Measurements from ENCODE around the gene COL9A2. TPM values are rescaled to one million over a fixed set of nuclear protein-coding genes. Genes with fewer than 3 reads are reported as not detected.

COL9A2 gene
- total RNA-seq, 1 experiment from 2014 or later: 13.5 TPM

GRCh38 chr1:40309374-40310128 is 7.5 kb downstream of the COL9A2 start:
- Histone ChIP-seq H3K9me3 (ENCODE audit: insufficient read depth, low read depth) (no peaks in the 10 kb centered on the region), H3K9me2 (ENCODE audit: insufficient read depth) (no peaks in the 10 kb centered on the region), H3K27ac (no peak overlapping the region), H3F3A (ENCODE audit: insufficient read depth, low read depth) (peaks cover 20% of the 10 kb centered on the region), H3K4me3 (no peak overlapping the region), H3K36me3 (ENCODE audit: low read depth) (no peaks in the 10 kb centered on the region), H3K4me2 (no peak overlapping the region), H3K79me2 (ENCODE audit: low read depth) (no peaks in the 10 kb centered on the region), H2AFZ (no peak overlapping the region), H4K20me1 (ENCODE audit: insufficient read depth) (no peaks in the 10 kb centered on the region), H3K4me1 (replicated peaks; ENCODE audit: insufficient read depth) (peaks cover 39% of the 10 kb centered on the region), H3K27me3 (ENCODE audit: insufficient read depth, low read depth) (no peaks in the 10 kb centered on the region)
- POLR2A ChIA-PET (ENCODE audit: unreplicated experiment): interaction anchor here (0.6 kb wide), 1 partner anchor 70 kb away, joined by 12 read pairs; no protein-coding TSS in a partner anchor
- DNase-seq: no peak
- no peak for TF ChIP-seq EZH2 (IDR thresholded peaks at IDR 0.05; ENCODE audit: low read depth)
- TF ChIP-seq, protein P1, sequence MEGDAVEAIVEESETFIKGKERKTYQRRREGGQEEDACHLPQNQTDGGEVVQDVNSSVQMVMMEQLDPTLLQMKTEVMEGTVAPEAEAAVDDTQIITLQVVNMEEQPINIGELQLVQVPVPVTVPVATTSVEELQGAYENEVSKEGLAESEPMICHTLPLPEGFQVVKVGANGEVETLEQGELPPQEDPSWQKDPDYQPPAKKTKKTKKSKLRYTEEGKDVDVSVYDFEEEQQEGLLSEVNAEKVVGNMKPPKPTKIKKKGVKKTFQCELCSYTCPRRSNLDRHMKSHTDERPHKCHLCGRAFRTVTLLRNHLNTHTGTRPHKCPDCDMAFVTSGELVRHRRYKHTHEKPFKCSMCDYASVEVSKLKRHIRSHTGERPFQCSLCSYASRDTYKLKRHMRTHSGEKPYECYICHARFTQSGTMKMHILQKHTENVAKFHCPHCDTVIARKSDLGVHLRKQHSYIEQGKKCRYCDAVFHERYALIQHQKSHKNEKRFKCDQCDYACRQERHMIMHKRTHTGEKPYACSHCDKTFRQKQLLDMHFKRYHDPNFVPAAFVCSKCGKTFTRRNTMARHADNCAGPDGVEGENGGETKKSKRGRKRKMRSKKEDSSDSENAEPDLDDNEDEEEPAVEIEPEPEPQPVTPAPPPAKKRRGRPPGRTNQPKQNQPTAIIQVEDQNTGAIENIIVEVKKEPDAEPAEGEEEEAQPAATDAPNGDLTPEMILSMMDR (conservative IDR thresholded peaks at IDR 0.05): no peak
- intact Hi-C loops (cut with micrococcal nuclease; ENCODE audit: unreplicated experiment): no loop called here
- BruUV-seq (replicated peaks): no TSS peak
- CTCF ChIA-PET: no interaction called here

GRCh38 chr1:40308036-40308727 is 8.9 kb downstream of the COL9A2 start:
- intact Hi-C loops (cut with micrococcal nuclease; ENCODE audit: unreplicated experiment): no loop called here
- no peak overlapping the region for H2AFZ ChIP-seq
- no peak for DNase-seq
- no peak overlapping the region for H3K4me2 ChIP-seq
- H3K36me3 ChIP-seq (ENCODE audit: low read depth): no peaks in the 10 kb centered on the region
- peaks cover 36% of the 10 kb centered on the region for H3K4me1 ChIP-seq (replicated peaks; ENCODE audit: insufficient read depth)
- no peak overlapping the region for H3K4me3 ChIP-seq
- H3K79me2 ChIP-seq (ENCODE audit: low read depth): no peaks in the 10 kb centered on the region
- ChIA-PET CTCF (no interaction called here), POLR2A (ENCODE audit: unreplicated experiment) (no interaction called here)
- no peak overlapping the region for H3K27ac ChIP-seq
- no peaks in the 10 kb centered on the region for H3K9me3 ChIP-seq (ENCODE audit: insufficient read depth, low read depth)
- BruUV-seq (replicated peaks): no TSS peak
- no peak for TF ChIP-seq EZH2 (IDR thresholded peaks at IDR 0.05; ENCODE audit: low read depth)
- TF ChIP-seq, protein P1 (conservative IDR thresholded peaks at IDR 0.05): no peak
- H3K9me2 ChIP-seq (ENCODE audit: insufficient read depth): no peaks in the 10 kb centered on the region
- H3F3A ChIP-seq (ENCODE audit: insufficient read depth, low read depth): peaks cover 20% of the 10 kb centered on the region
- H3K27me3 ChIP-seq (ENCODE audit: insufficient read depth, low read depth): no peaks in the 10 kb centered on the region
- H4K20me1 ChIP-seq (ENCODE audit: insufficient read depth): no peaks in the 10 kb centered on the region

GRCh38 chr1:40307186-40307585 is 9.9 kb downstream of the COL9A2 start:
- Histone ChIP-seq H3K4me3 (no peak overlapping the region), H3K9me3 (ENCODE audit: insufficient read depth, low read depth) (no peaks in the 10 kb centered on the region), H3K4me2 (no peak overlapping the region), H2AFZ (no peak overlapping the region), H3K27me3 (ENCODE audit: insufficient read depth, low read depth) (no peaks in the 10 kb centered on the region), H3F3A (ENCODE audit: insufficient read depth, low read depth) (peaks cover 20% of the 10 kb centered on the region), H3K36me3 (ENCODE audit: low read depth) (no peaks in the 10 kb centered on the region), H3K79me2 (ENCODE audit: low read depth) (no peaks in the 10 kb centered on the region), H3K27ac (no peak overlapping the region), H4K20me1 (ENCODE audit: insufficient read depth) (no peaks in the 10 kb centered on the region), H3K4me1 (replicated peaks; ENCODE audit: insufficient read depth) (peaks cover 30% of the 10 kb centered on the region), H3K9me2 (ENCODE audit: insufficient read depth) (no peaks in the 10 kb centered on the region)
- TF ChIP-seq, protein P1 (conservative IDR thresholded peaks at IDR 0.05): no peak
- TF ChIP-seq EZH2 (IDR thresholded peaks at IDR 0.05; ENCODE audit: low read depth): no peak
- POLR2A ChIA-PET (ENCODE audit: unreplicated experiment): no interaction called here
- DNase-seq: no peak
- CTCF ChIA-PET: no interaction called here
- intact Hi-C loops (cut with micrococcal nuclease; ENCODE audit: unreplicated experiment): no loop called here
- BruUV-seq (replicated peaks): no TSS peak

Data from PC-9 (cell line).